ENCODE measurements around the gene ADAMTS12.

GRCh38 chr5:33929925-33930690 is 38.3 kb upstream of the ADAMTS12 start:
- TF ChIP-seq GATA3 (IDR thresholded peaks at IDR 0.05; ENCODE audit: low read depth, low read length) (no peak), GATA2 (IDR thresholded peaks at IDR 0.05; ENCODE audit: low read depth, low read length) (no peak)

Measured in SH-SY5Y (cell line).